H1 (cell line): Measurements from ENCODE around the gene ACSL4. TPM values are rescaled to one million over a fixed set of nuclear protein-coding genes. Genes with fewer than 3 reads are reported as not detected.

Experiments used
- CTCF ChIA-PET: fragments of 300-600 bp; sonication (Branson Sonifier 250); formaldehyde crosslinking; loops from one replicate; lab custom pipeline; 2021; ENCODE audit not compliant: partially characterized antibody; lab: Charles Lee
- POLR2A ChIA-PET: fragments of 300-600 bp; sonication (Branson Sonifier 250); formaldehyde crosslinking; loops from one replicate; lab custom pipeline; 2021; ENCODE audit warnings: inconsistent platforms; ENCODE audit not compliant: partially characterized antibody; lab: Charles Lee
- DNase-seq, 2 experiments: peaks; one replicate each; pipeline versions ENCODE4 v3.0.0 to v3.0.0-alpha.2; 2010 to 2022; ENCODE audit warnings: low spot score in 2 of 2, low read depth in 1 of 2, mixed read lengths in 1 of 2
- FAIRE-seq: peaks from 2 replicates; lab custom pipeline; 2011; peaks lifted over from hg19 to GRCh38; lab: Jason Lieb, UNC
- H2AFZ ChIP-seq: 2 replicates; pipeline ENCODE4 v1.8.1; 2012; ENCODE audit warnings: low read length, inconsistent platforms
- H2AK5ac ChIP-seq: 2 replicates; pipeline ENCODE4 v1.6.1; 2013; ENCODE audit warnings: low read depth, low read length
- H2BK120ac ChIP-seq: replicated peaks from 2 replicates; pipeline ENCODE3; 2013; ENCODE audit warnings: low read depth, low read length, inconsistent platforms
- H2BK12ac ChIP-seq: 2 replicates; pipeline ENCODE4 v1.6.1; 2013; ENCODE audit warnings: low read depth, low read length
- H2BK15ac ChIP-seq: 2 replicates; pipeline ENCODE4 v1.6.1; 2013; ENCODE audit warnings: low read length
- H2BK20ac ChIP-seq: 2 replicates; pipeline ENCODE4 v1.6.1; 2013; ENCODE audit warnings: low read length
- H2BK5ac ChIP-seq: 2 replicates; pipeline ENCODE4 v1.6.1; 2013; ENCODE audit warnings: low read depth, low read length
- H3K14ac ChIP-seq: 2 replicates; pipeline ENCODE4 v1.6.1; 2013; ENCODE audit warnings: inconsistent platforms; ENCODE audit not compliant: insufficient read length
- H3K18ac ChIP-seq: 2 replicates; pipeline ENCODE4 v1.6.1; 2013; ENCODE audit warnings: low read length; ENCODE audit errors: extremely low read depth
- H3K23ac ChIP-seq: 2 replicates; pipeline ENCODE4 v1.6.1; 2013; ENCODE audit warnings: inconsistent platforms; ENCODE audit not compliant: insufficient read length
- H3K23me2 ChIP-seq: 2 replicates; pipeline ENCODE4 v1.6.1; 2013; ENCODE audit warnings: low read depth, low read length
- H3K27ac ChIP-seq: 2 replicates; pipeline ENCODE4 v1.6.1; 2011; ENCODE audit warnings: low read depth, low read length, inconsistent platforms
- H3K27me3 ChIP-seq, 4 experiments: replicated peaks in 1 of 4; 1 replicate in 1 of 4; 2 replicates in 3 of 4; pipeline versions ENCODE4 v1.6.1 to v1.8.1; 2011 to 2013; ENCODE audit warnings: low read length in 3 of 4, mild to moderate bottlenecking in 3 of 4, inconsistent platforms in 2 of 4, mixed read lengths in 2 of 4, moderate library complexity in 1 of 4; ENCODE audit not compliant: control insufficient read depth in 3 of 4, insufficient read depth in 3 of 4; ENCODE audit errors: extremely low read depth in 1 of 4
- H3K36me3 ChIP-seq, 4 experiments: 2 replicates each; pipeline versions ENCODE4 v1.6.1 to v1.8.1; 2011 to 2013; ENCODE audit warnings: mild to moderate bottlenecking in 4 of 4, low read length in 3 of 4, moderate library complexity in 2 of 4, control low read depth in 1 of 4, inconsistent platforms in 1 of 4; ENCODE audit not compliant: insufficient read depth in 4 of 4, control insufficient read depth in 2 of 4
- H3K4ac ChIP-seq: replicated peaks from 2 replicates; pipeline ENCODE3; 2013; ENCODE audit warnings: low read length, low read depth, mixed read lengths, inconsistent platforms; ENCODE audit not compliant: insufficient read length
- H3K4me1 ChIP-seq, 4 experiments: replicated peaks in 1 of 4; 1 replicate in 1 of 4; 2 replicates in 3 of 4; pipeline versions ENCODE4 v1.6.1 to v1.8.1; 2011 to 2013; ENCODE audit warnings: low read length in 3 of 4, inconsistent platforms in 2 of 4, mixed read lengths in 1 of 4; ENCODE audit not compliant: insufficient read depth in 4 of 4, control insufficient read depth in 3 of 4
- H3K4me2 ChIP-seq, 2 experiments: 2 replicates each; pipeline versions ENCODE4 v1.6.1 to v1.8.1; 2011 to 2013; ENCODE audit warnings: low read depth in 2 of 2, low read length in 2 of 2, control low read depth in 1 of 2, inconsistent platforms in 1 of 2, mild to moderate bottlenecking in 1 of 2; ENCODE audit not compliant: insufficient read depth in 1 of 2
- H3K4me3 ChIP-seq, 4 experiments: fragments of 200-600, 300-600 bp in 1 of 4; sonication (generic), shearing (Covaris generic), sonication (Bioruptor Twin) in 1 of 4; 2 replicates each; pipeline versions ENCODE4 v1.5.1 to v1.8.1; 2011 to 2016; ENCODE audit warnings: low read length in 4 of 4, low read depth in 3 of 4, control low read depth in 2 of 4, inconsistent platforms in 2 of 4, mild to moderate bottlenecking in 2 of 4, mixed read lengths in 1 of 4, moderate library complexity in 1 of 4; ENCODE audit not compliant: insufficient read depth in 2 of 4; ENCODE audit errors: extremely low read depth in 1 of 4
- H3K56ac ChIP-seq: replicated peaks from 2 replicates; pipeline ENCODE3; 2013; ENCODE audit warnings: low read depth, mild to moderate bottlenecking, mixed read lengths, low read length, inconsistent platforms; ENCODE audit not compliant: insufficient read length
- H3K79me1 ChIP-seq: 2 replicates; pipeline ENCODE4 v1.6.1; 2013; ENCODE audit warnings: low read depth, low read length, control low read depth
- H3K79me2 ChIP-seq, 2 experiments: 2 replicates each; pipeline versions ENCODE4 v1.6.1 to v1.8.1; 2012 to 2013; ENCODE audit warnings: low read length in 2 of 2, mild to moderate bottlenecking in 2 of 2, inconsistent platforms in 1 of 2; ENCODE audit not compliant: insufficient read depth in 2 of 2, control insufficient read depth in 1 of 2
- H3K9ac ChIP-seq, 4 experiments: replicated peaks in 1 of 4; 1 replicate in 1 of 4; 2 replicates in 3 of 4; pipeline versions ENCODE4 v1.6.1 to v1.8.1; 2011 to 2013; ENCODE audit warnings: low read depth in 3 of 4, low read length in 3 of 4, control low read depth in 2 of 4, mild to moderate bottlenecking in 2 of 4, moderate library complexity in 2 of 4, inconsistent platforms in 1 of 4; ENCODE audit errors: extremely low read depth in 1 of 4
- H3K9me3 ChIP-seq, 2 experiments: 2 replicates each; pipeline versions ENCODE4 v1.6.1 to v1.8.1; 2012 to 2013; ENCODE audit warnings: mild to moderate bottlenecking in 2 of 2, moderate library complexity in 2 of 2, control low read depth in 1 of 2, inconsistent platforms in 1 of 2, low read depth in 1 of 2, low read length in 1 of 2, mixed read lengths in 1 of 2; ENCODE audit not compliant: insufficient read depth in 2 of 2
- H4K20me1 ChIP-seq, 2 experiments: replicated peaks in 1 of 2; 2 replicates each; pipeline versions ENCODE3 to v1.8.1; 2011 to 2013; ENCODE audit warnings: inconsistent platforms in 2 of 2, low read length in 2 of 2, mild to moderate bottlenecking in 1 of 2; ENCODE audit not compliant: insufficient read depth in 2 of 2, control insufficient read depth in 1 of 2
- H4K5ac ChIP-seq: 2 replicates; pipeline ENCODE4 v1.6.1; 2013; ENCODE audit warnings: low read length, low read depth, mixed read lengths, inconsistent platforms; ENCODE audit not compliant: insufficient read length
- H4K8ac ChIP-seq: 2 replicates; pipeline ENCODE4 v1.8.0; 2013; ENCODE audit warnings: mild to moderate bottlenecking, moderate library complexity, low read length, inconsistent platforms; ENCODE audit not compliant: insufficient read depth; ENCODE audit errors: extremely low read depth
- H4K91ac ChIP-seq: replicated peaks from 2 replicates; pipeline ENCODE3; 2013; ENCODE audit warnings: low read length, mixed read lengths, inconsistent platforms; ENCODE audit not compliant: insufficient read length
- BACH1 ChIP-seq: IDR thresholded peaks from 2 replicates; pipeline ENCODE4 v1.6.1; 2012; ENCODE audit warnings: low read length, improper control_type of control experiment
- BCL11A ChIP-seq, 2 experiments: IDR thresholded peaks; one replicate each; pipeline ENCODE4 v1.6.1; 2011; ENCODE audit warnings: low read depth in 2 of 2, low read length in 2 of 2, mild to moderate bottlenecking in 2 of 2
- EGR1 ChIP-seq: IDR thresholded peaks from 2 replicates; pipeline ENCODE4 v1.6.1; 2011; ENCODE audit warnings: low read depth, low read length, borderline replicate concordance
- RBBP5 ChIP-seq: IDR thresholded peaks from 2 replicates; pipeline ENCODE4 v1.7.1; 2012; ENCODE audit warnings: low read depth, mild to moderate bottlenecking, inconsistent platforms, low read length, moderate library complexity, borderline replicate concordance
- RXRA ChIP-seq: IDR thresholded peaks from 2 replicates; pipeline ENCODE4 v1.6.1; 2011; ENCODE audit warnings: low read depth, mild to moderate bottlenecking, low read length, moderate library complexity; ENCODE audit not compliant: insufficient read depth
- SIN3A ChIP-seq, 2 experiments: IDR thresholded peaks in 1 of 2; conservative IDR thresholded peaks in 1 of 2; 2 replicates each; pipeline ENCODE4 v1.6.1; 2011 to 2012; ENCODE audit warnings: low read length in 2 of 2, improper control_type of control experiment in 1 of 2, low read depth in 1 of 2, mild to moderate bottlenecking in 1 of 2
- SP4 ChIP-seq: IDR thresholded peaks from 2 replicates; pipeline ENCODE4 v1.6.1; 2012; ENCODE audit warnings: low read length, inconsistent platforms
- TBP ChIP-seq: IDR thresholded peaks from 2 replicates; pipeline ENCODE4 v1.6.1; 2011; ENCODE audit warnings: low read depth, low read length, improper control_type of control experiment
- YY1 ChIP-seq: IDR thresholded peaks from 2 replicates; pipeline ENCODE4 v1.6.1; 2011; ENCODE audit warnings: low read depth, mild to moderate bottlenecking, low read length
- WGBS, 2 experiments: shearing (Covaris generic) in 1 of 2; methylation state at CpG; one replicate each; pipeline versions ENCODE4 v1.1.6 to v1.1.7; 2013 to 2015; ENCODE audit warnings: low lambda C conversion rate in 2 of 2, mixed read lengths in 2 of 2, inconsistent platforms in 1 of 2, low coverage in 1 of 2, missing lambda C conversion rate in 1 of 2; ENCODE audit not compliant: insufficient replicate concordance in 2 of 2, insufficient coverage in 1 of 2, insufficient read length in 1 of 2; ENCODE audit errors: extremely low coverage in 1 of 2, missing lambda C conversion rate in 1 of 2; 5-methylcytosine and 5-hydroxymethylcytosine counted together
- polyA plus RNA-seq, 7 experiments: library from polyadenylated mRNA; depleted of rRNA in 3 of 7; stranded (reverse) in 5 of 7; unstranded in 2 of 7; fragments of >200 nt in 5 of 7; fragments of 200-250 nt in 2 of 7; gene quantifications; 1 replicate in 5 of 7; 2 replicates in 1 of 7; 4 replicates in 1 of 7; pipeline versions ENCODE4 v1.2.1 to v1.2.3, GENCODE V29; 2011 to 2013; ENCODE audit warnings: missing spikeins in 2 of 7, mixed read lengths in 2 of 7
- total RNA-seq: library from RNA; stranded (reverse); fragmentation: NEBNext Ultra II Directional; extraction: Animal tissue kit (Norgen Biotek cat#: 25700); gene quantifications from 2 replicates; pipeline ENCODE4 v1.2.1, GENCODE V29; 2021
- TF ChIP-seq, protein P1 (sequence below): IDR thresholded peaks from 2 replicates; pipeline ENCODE4 v1.6.1; 2012; ENCODE audit warnings: inconsistent platforms
- TF ChIP-seq, protein P2 (sequence below): IDR thresholded peaks from 2 replicates; pipeline ENCODE4 v1.6.1; 2012; ENCODE audit warnings: inconsistent platforms
- TF ChIP-seq, protein P3 (sequence below): IDR thresholded peaks from 2 replicates; pipeline ENCODE4 v1.6.1; 2011; ENCODE audit warnings: low read length, improper control_type of control experiment

The ACSL4 gene
- total and polyA plus RNA-seq, 2 of the 8 experiments (the other 6 are each of a cell fraction or from before 2014, with no cell fraction given): 11.3 to 47.0 TPM

DNA sequence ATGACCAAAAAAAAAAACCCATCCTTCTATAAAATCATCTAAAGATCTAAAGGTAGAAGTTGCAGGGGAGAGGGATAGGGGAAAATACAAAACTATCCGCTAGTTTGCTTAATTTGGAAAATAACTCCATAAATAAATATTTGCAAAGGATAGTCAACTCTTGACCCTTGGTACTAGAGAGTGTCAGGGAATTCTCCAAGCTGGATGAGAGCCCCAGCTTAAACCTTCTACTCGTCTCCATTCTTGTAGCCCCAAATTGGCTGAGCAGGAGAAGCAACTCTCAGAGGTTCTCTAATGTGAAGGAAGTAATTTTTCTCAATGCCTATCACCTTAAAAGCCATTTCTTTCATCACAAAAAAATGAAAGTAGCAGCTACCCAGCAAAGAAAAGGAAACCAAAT lies 35.2 kb downstream of the ACSL4 start:
- H4K91ac ChIP-seq: no peak overlapping the region
- H2BK15ac ChIP-seq: no peak overlapping the region
- H3K4me1 ChIP-seq: no peaks in the 10 kb centered on the region
- no peaks in the 10 kb centered on the region for H3K27me3 ChIP-seq
- POLR2A ChIA-PET: interaction anchor here (0.7 kb wide), 1 partner anchor 10 kb away, joined by 3 read pairs; no protein-coding TSS in a partner anchor
- H2BK12ac ChIP-seq: no peak overlapping the region
- no peak overlapping the region for H2BK5ac ChIP-seq
- H3K14ac ChIP-seq: no peak overlapping the region
- H4K8ac ChIP-seq: no peak overlapping the region
- H2AFZ ChIP-seq: no peak overlapping the region
- H3K79me2 ChIP-seq: no peaks in the 10 kb centered on the region
- FAIRE-seq (no peak), DNase-seq (no peak)
- H3K56ac ChIP-seq: no peak overlapping the region
- WGBS, 2 experiments: 92% methylated on average over 2 of the region's 2 CpGs; no CpG with 5 or more reads in 1 of the 2 experiments
- H4K20me1 ChIP-seq: no peaks in the 10 kb centered on the region
- H3K4me2 ChIP-seq: no peak overlapping the region
- H2BK20ac ChIP-seq: no peak overlapping the region
- no peak overlapping the region for H3K4me3 ChIP-seq
- no peaks in the 10 kb centered on the region for H3K23me2 ChIP-seq
- no peak overlapping the region for H3K9ac ChIP-seq
- H3K79me1 ChIP-seq: no peaks in the 10 kb centered on the region
- no peak overlapping the region for H2AK5ac ChIP-seq
- CTCF ChIA-PET: interaction anchor here (0.6 to 1.7 kb wide), 3 partner anchors 14 to 193 kb away, joined by 3 to 5 read pairs (median 3); no protein-coding TSS in a partner anchor
- no peak overlapping the region for H4K5ac ChIP-seq
- no peak overlapping the region for H3K4ac ChIP-seq
- H3K36me3 ChIP-seq: no peaks in the 10 kb centered on the region
- H3K27ac ChIP-seq: no peak overlapping the region
- no peak overlapping the region for H2BK120ac ChIP-seq
- H3K23ac ChIP-seq: no peak overlapping the region
- H3K18ac ChIP-seq: no peak overlapping the region
- no peaks in the 10 kb centered on the region for H3K9me3 ChIP-seq
- TF ChIP-seq TBP: no peak
- TF ChIP-seq RXRA: no peak
- TF ChIP-seq EGR1: no peak
- TF ChIP-seq, protein P1, sequence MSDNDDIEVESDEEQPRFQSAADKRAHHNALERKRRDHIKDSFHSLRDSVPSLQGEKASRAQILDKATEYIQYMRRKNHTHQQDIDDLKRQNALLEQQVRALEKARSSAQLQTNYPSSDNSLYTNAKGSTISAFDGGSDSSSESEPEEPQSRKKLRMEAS: no peak
- no peak for TF ChIP-seq YY1
- no peak for TF ChIP-seq SP4
- TF ChIP-seq, protein P2, sequence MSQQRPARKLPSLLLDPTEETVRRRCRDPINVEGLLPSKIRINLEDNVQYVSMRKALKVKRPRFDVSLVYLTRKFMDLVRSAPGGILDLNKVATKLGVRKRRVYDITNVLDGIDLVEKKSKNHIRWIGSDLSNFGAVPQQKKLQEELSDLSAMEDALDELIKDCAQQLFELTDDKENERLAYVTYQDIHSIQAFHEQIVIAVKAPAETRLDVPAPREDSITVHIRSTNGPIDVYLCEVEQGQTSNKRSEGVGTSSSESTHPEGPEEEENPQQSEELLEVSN: no peak
- TF ChIP-seq SIN3A (conservative IDR thresholded peaks at IDR 0.05 in 1 of 2, IDR thresholded peaks at IDR 0.05 in 1 of 2; ENCODE audit: low read depth in 1 of 2, low read length in 2 of 2): no peak
- TF ChIP-seq RBBP5: no peak
- TF ChIP-seq, protein P3, sequence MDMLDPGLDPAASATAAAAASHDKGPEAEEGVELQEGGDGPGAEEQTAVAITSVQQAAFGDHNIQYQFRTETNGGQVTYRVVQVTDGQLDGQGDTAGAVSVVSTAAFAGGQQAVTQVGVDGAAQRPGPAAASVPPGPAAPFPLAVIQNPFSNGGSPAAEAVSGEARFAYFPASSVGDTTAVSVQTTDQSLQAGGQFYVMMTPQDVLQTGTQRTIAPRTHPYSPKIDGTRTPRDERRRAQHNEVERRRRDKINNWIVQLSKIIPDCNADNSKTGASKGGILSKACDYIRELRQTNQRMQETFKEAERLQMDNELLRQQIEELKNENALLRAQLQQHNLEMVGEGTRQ: no peak
- TF ChIP-seq BCL11A (IDR thresholded peaks at IDR 0.05; ENCODE audit: low read depth in 2 of 2, low read length in 2 of 2): no peak
- no peak for TF ChIP-seq BACH1
